Stimulated activated naive B cell treated with anti-CD40 and anti-IgM and Interleukin-4, amounts not matched to agents 10 μg/mL and 1 μg/mL and 100 μg/mL, for 72 hours (primary cell): Measurements from ENCODE around the gene AP2B1.
"Not testable (repeated sequence)": the region's sequence is repeated elsewhere in the genome, so short reads cannot be mapped to it uniquely, and the experiment has no call there.

Experiments
- ATAC-seq, 2 donors: fragments of 150-1000 bp; cut with Tn5 transposase; replicated peaks; 2 replicates each; pipeline ENCODE4 v1.10.0; 2021; ENCODE audit warnings: moderate library complexity in 1 of 2
- DNase-seq: peaks from one replicate; pipeline ENCODE4 v3.0.0; 2021
- H3K27ac Mint-ChIP-seq: one replicate; pipeline ENCODE4 v1.8.0; 2022; ENCODE audit warnings: mild to moderate bottlenecking, mixed read lengths
- H3K27me3 Mint-ChIP-seq, 2 donors: one replicate each; pipeline ENCODE4 v1.8.0; 2022; ENCODE audit warnings: mixed read lengths in 2 of 2
- H3K36me3 Mint-ChIP-seq, 2 donors: one replicate each; pipeline ENCODE4 v1.8.0; 2022; ENCODE audit warnings: mixed read lengths in 2 of 2, mild to moderate bottlenecking in 1 of 2
- H3K4me1 Mint-ChIP-seq, 2 donors: one replicate each; pipeline ENCODE4 v1.8.0; 2022; ENCODE audit warnings: mixed read lengths in 2 of 2, mild to moderate bottlenecking in 1 of 2
- H3K4me3 Mint-ChIP-seq, 2 donors: one replicate each; pipeline ENCODE4 v1.8.0; 2022; ENCODE audit warnings: mild to moderate bottlenecking in 2 of 2, mixed read lengths in 2 of 2, moderate library complexity in 1 of 2
- H3K9me3 Mint-ChIP-seq, 2 donors: one replicate each; pipeline ENCODE4 v1.8.0; 2022; ENCODE audit warnings: mixed read lengths in 2 of 2, mild to moderate bottlenecking in 1 of 2

AP2B1 gene

DNA sequence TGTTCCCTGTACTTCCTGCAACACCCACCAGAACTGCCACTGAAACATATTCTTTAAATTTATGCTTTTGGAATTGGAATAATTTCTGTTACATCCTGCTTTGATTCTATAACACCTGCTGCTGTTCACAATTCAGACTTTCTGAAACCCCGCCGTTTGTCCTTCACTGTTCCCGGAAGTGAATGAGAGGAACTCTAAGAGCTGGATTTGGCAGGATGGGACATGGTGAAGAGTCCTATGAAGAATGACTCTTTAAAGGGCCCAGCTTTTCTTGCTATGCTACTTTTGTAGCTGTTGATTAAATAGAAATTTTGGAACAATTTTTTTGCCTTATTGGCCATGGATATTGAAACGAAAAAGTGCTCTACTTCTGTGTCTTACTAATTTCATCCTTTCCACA is 8.9 kb downstream of the AP2B1 start:
- no peaks in the 10 kb centered on the region for H3K27me3 Mint-ChIP-seq
- H3K9me3 Mint-ChIP-seq = no peaks in the 10 kb centered on the region
- H3K4me1 Mint-ChIP-seq = no peaks in the 10 kb centered on the region
- ATAC-seq (no peak), DNase-seq (no peak)
- H3K27ac Mint-ChIP-seq = no peak overlapping the region
- peaks cover 28 to 48% of the 10 kb centered on the region in 2 donors for H3K36me3 Mint-ChIP-seq
- no peak overlapping the region for H3K4me3 Mint-ChIP-seq

DNA sequence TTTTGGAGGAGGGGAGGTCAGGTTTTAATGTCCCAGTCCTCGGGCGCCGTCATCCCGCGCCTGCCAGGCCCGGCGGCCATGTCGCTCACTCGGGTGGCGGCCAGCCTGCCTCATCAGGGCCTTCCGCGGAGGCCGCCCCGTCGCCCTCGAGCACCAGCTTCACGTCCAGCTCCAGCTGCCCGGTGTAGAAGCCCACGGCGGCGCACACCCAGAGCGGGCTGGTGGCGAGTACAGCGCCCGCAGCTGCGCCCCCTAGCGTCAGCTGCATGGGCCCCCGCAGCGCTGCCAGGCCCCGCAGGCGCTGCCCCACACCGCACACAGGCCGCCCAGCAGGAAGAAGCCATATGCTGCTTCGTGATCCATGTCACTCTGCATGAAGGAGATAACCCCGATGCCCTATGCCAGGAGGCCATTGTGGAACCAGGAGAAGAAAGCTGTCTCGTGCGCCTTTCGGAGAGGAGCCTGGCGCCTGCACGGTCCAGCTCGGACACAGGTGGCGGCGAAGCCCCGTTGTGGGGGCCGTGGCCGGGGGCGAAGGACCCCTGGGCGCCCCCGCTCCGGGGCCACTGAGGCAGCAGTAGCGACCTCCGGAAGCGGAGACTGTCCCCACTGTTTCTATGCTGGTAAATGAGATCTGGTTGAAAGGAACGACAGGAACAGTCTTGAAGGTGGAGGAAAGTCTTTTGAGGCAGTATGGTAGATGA is 9.6 kb downstream of the AP2B1 start:
- DNase-seq (no peak), ATAC-seq (no peak)
- H3K27me3 Mint-ChIP-seq = no peaks in the 10 kb centered on the region
- H3K27ac Mint-ChIP-seq = no peak overlapping the region
- H3K4me3 Mint-ChIP-seq = no peak overlapping the region
- H3K9me3 Mint-ChIP-seq = no peaks in the 10 kb centered on the region
- no peaks in the 10 kb centered on the region for H3K4me1 Mint-ChIP-seq
- H3K36me3 Mint-ChIP-seq = peaks cover 28 to 48% of the 10 kb centered on the region in 2 donors

DNA sequence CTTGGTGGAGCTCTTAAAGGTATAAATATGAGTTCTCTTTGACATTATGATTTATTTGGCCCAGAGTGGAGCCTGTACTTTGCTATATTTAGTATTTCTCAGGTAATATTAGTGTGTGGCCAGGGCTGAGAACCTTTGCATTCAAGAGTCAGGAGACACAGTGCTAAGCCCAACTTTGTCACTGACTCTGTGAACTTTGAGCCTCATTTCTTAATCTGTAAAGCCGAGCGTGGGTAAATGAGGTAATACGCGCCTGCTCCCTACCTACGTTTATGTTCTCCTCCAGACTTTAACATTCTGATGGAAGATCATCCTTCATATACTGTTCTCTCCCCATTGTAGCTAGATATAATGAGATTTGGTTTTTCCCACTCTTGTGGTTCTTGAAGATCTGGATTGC is 10.5 kb downstream of the AP2B1 start:
- Mint-ChIP-seq H3K27ac (no peak overlapping the region), H3K4me3 (no peak overlapping the region), H3K36me3 (peaks cover 28 to 48% of the 10 kb centered on the region in 2 donors), H3K4me1 (no peaks in the 10 kb centered on the region), H3K9me3 (no peaks in the 10 kb centered on the region), H3K27me3 (no peaks in the 10 kb centered on the region)
- ATAC-seq (no peak), DNase-seq (no peak)

DNA sequence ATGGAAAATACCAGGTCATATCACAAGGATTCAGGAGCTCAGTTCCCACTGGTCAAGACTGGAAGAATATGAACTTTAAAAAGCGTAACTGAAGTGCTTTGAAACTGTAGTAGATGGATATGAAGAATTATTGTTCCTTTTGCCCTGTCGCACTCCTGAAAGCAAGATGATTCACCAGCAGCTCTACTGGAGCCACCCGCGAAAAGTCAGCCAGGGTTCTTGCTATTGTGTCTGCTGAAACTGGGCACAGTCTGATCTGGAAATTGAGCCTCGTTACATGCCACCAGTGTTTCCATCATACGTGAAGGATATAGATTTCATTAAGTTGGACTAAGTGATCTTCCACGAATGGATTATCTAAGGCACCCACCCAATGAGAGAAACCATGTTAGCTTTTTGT is 16.6 kb downstream of the AP2B1 start:
- Mint-ChIP-seq H3K9me3 (no peaks in the 10 kb centered on the region), H3K27me3 (no peaks in the 10 kb centered on the region), H3K4me3 (no peak overlapping the region), H3K27ac (no peak overlapping the region), H3K36me3 (peaks cover 13 to 46% of the 10 kb centered on the region in 2 donors), H3K4me1 (no peaks in the 10 kb centered on the region)
- DNase-seq = no peak
- no peak for ATAC-seq

DNA sequence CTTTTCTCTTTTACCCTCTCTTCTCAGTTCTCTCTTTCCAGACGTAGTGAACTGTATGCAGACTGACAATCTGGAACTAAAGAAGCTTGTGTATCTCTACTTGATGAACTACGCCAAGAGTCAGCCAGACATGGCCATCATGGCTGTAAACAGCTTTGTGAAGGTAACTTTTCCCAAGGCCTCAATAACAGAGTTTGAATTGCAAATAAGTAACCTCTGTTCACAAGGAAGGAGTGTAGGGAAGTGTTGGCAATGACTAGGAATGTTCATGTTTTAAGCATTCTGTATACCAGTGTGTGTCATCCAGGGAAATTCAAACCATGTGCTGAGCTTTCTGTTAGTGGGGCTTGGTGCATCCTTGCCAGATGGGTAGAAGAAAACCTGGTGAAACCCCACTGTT is 18.6 kb downstream of the AP2B1 start:
- H3K4me3 Mint-ChIP-seq = no peak overlapping the region
- H3K27ac Mint-ChIP-seq = no peak overlapping the region
- peaks cover 10 to 44% of the 10 kb centered on the region in 2 donors for H3K36me3 Mint-ChIP-seq
- no peaks in the 10 kb centered on the region for H3K4me1 Mint-ChIP-seq
- no peak for ATAC-seq
- no peak for DNase-seq
- H3K27me3 Mint-ChIP-seq = no peaks in the 10 kb centered on the region
- no peaks in the 10 kb centered on the region for H3K9me3 Mint-ChIP-seq

DNA sequence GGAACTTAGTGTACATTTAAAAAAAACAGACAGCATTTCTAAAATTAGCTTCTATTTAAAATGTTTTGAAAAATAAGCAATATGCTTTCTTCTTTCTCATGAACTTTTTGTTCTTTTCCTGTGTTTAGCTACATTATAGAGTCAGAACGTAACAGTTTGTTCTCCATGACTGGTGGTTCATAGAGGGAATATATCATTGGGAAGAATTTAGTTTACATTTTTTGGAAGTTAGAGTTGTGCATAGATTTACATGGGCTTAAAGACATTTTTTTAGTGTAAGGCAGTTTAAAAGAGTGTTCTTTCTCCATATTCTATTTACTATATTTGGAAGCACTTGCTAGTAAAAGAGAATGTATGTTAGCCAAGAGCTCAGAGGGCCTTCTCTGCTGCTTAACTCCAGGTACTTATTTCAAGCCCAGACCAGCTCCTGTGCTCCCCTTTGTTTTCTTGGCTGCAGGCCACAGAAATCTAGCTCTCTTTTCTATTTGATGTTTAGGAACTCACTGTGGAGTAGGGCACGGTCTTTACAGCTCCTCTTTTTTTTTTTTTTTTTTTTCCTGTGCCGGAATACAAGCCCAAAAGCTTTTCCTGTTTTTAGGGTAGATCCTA is 20.2 kb downstream of the AP2B1 start:
- no peaks in the 10 kb centered on the region for H3K4me1 Mint-ChIP-seq
- ATAC-seq (no peak), DNase-seq (no peak)
- no peak overlapping the region for H3K27ac Mint-ChIP-seq
- H3K9me3 Mint-ChIP-seq = no peaks in the 10 kb centered on the region
- peaks cover 7 to 45% of the 10 kb centered on the region in 2 donors for H3K36me3 Mint-ChIP-seq
- H3K4me3 Mint-ChIP-seq = no peak overlapping the region
- no peaks in the 10 kb centered on the region for H3K27me3 Mint-ChIP-seq

GRCh38 chr17:35609831-35610230 is 22.7 kb downstream of the AP2B1 start:
- Mint-ChIP-seq H3K27ac (no peak overlapping the region), H3K9me3 (no peaks in the 10 kb centered on the region), H3K4me3 (no peak overlapping the region), H3K36me3 (peaks cover 0 to 42% of the 10 kb centered on the region in 2 donors), H3K4me1 (no peaks in the 10 kb centered on the region), H3K27me3 (no peaks in the 10 kb centered on the region)
- ATAC-seq = no peak
- no peak for DNase-seq

GRCh38 chr17:35610746-35611145 is 23.6 kb downstream of the AP2B1 start:
- not testable (repeated sequence) for H3K27ac Mint-ChIP-seq, ATAC-seq, H3K4me1 Mint-ChIP-seq, H3K9me3 Mint-ChIP-seq, DNase-seq, H3K27me3 Mint-ChIP-seq, H3K4me3 Mint-ChIP-seq
- H3K36me3 Mint-ChIP-seq = peaks cover 2 to 36% of the 10 kb centered on the region in 2 donors

DNA sequence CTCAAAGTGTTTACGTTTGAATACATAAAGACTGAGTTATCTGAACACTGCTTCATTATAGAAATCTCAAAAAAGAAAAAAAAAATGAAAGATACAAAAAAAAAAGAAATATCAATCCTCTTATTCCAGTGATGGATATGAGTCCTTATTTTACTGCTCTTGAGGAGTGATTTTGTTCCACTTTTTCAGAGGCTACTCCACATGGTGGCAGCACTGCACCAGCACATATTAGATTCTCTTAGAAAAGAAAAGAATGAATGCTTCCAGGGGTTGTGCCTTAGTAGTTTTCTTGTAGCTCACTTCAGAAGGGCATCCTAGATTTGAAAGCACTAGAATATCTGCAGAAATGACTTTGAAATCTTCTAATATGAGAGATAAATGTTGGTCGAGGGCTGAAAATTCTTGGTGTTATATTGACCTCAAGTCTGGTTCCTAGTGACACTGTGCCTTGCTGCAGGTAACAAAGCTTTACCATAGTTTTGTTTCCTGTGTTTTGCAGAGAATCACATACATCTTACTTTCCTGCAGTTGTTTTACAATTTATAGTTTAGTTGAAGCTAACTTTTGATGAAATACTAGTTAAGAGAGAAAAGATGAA is 25.9 kb downstream of the AP2B1 start:
- no peaks in the 10 kb centered on the region for H3K27me3 Mint-ChIP-seq
- DNase-seq (no peak), ATAC-seq (no peak)
- no peaks in the 10 kb centered on the region for H3K9me3 Mint-ChIP-seq
- H3K4me3 Mint-ChIP-seq = no peak overlapping the region
- H3K36me3 Mint-ChIP-seq = peaks cover 5 to 23% of the 10 kb centered on the region in 2 donors
- no peak overlapping the region for H3K27ac Mint-ChIP-seq
- H3K4me1 Mint-ChIP-seq = peaks cover 4 to 7% of the 10 kb centered on the region in 2 donors

DNA sequence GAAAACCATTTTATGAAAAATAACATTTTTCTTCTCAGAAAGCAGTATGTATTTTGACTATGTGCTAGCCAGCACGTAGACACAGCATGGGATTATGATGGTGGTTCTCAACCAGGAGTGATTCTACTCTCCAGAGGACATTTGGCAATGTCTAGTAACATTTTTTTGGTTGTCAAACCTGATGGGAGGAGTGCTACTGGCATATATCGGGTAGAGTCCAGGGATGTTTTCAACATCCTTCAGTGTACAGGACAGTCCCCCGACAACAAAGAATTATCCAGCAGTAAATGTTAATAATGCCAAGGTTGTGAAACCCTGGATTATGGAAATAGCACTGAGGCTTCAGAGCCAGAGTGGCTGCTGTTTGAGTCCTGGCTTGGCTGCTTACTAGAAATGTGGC is 27.7 kb downstream of the AP2B1 start:
- Mint-ChIP-seq H3K9me3 (no peaks in the 10 kb centered on the region), H3K27ac (no peak overlapping the region), H3K27me3 (no peaks in the 10 kb centered on the region), H3K4me1 (peaks cover 9 to 17% of the 10 kb centered on the region in 2 donors), H3K36me3 (peaks cover 7 to 18% of the 10 kb centered on the region in 2 donors), H3K4me3 (no peak overlapping the region)
- no peak for DNase-seq
- ATAC-seq = no peak

GRCh38 chr17:35616536-35616935 is 29.4 kb downstream of the AP2B1 start:
- Mint-ChIP-seq H3K9me3 (no peaks in the 10 kb centered on the region), H3K4me1 (peaks cover 9 to 24% of the 10 kb centered on the region in 2 donors), H3K4me3 (no peak overlapping the region), H3K27ac (no peak overlapping the region), H3K27me3 (no peaks in the 10 kb centered on the region), H3K36me3 (peaks cover 7 to 14% of the 10 kb centered on the region in 2 donors)
- ATAC-seq (no peak), DNase-seq (no peak)

- H3K27ac Mint-ChIP-seq = no peak overlapping the region
- no peak for ATAC-seq
- no peaks in the 10 kb centered on the region for H3K27me3 Mint-ChIP-seq
- peaks cover 7 to 14% of the 10 kb centered on the region in 2 donors for H3K36me3 Mint-ChIP-seq
- peaks cover 9 to 24% of the 10 kb centered on the region in 2 donors for H3K4me1 Mint-ChIP-seq
- DNase-seq = no peak
- no peaks in the 10 kb centered on the region for H3K9me3 Mint-ChIP-seq
- H3K4me3 Mint-ChIP-seq = no peak overlapping the region
These were observed 30.4 kb downstream of the AP2B1 start for GRCh38 chr17:35617505-35617904.

DNA sequence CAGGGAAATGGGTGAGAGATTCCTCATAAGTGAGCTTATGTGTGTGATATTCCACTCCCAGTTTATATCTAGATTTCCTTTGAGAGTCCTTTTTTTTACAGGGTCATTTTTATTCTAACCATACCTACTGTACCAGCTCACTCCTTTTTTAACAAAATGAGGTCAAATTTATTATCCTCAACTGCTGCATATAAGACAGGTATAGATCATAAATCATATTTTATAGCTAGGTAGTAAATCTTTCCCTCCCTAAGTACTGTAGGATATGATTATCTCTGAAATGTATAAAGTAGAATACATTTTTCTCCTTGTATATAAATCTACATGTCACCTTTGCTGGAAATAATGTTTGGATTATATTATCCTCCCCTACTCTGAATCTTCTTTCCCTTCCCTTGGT is 31.5 kb downstream of the AP2B1 start:
- no peak overlapping the region for H3K27ac Mint-ChIP-seq
- no peak for DNase-seq
- H3K27me3 Mint-ChIP-seq = no peaks in the 10 kb centered on the region
- peaks cover 7 to 17% of the 10 kb centered on the region in 2 donors for H3K36me3 Mint-ChIP-seq
- no peaks in the 10 kb centered on the region for H3K9me3 Mint-ChIP-seq
- H3K4me3 Mint-ChIP-seq = no peak overlapping the region
- peaks cover 9 to 24% of the 10 kb centered on the region in 2 donors for H3K4me1 Mint-ChIP-seq
- ATAC-seq = no peak

DNA sequence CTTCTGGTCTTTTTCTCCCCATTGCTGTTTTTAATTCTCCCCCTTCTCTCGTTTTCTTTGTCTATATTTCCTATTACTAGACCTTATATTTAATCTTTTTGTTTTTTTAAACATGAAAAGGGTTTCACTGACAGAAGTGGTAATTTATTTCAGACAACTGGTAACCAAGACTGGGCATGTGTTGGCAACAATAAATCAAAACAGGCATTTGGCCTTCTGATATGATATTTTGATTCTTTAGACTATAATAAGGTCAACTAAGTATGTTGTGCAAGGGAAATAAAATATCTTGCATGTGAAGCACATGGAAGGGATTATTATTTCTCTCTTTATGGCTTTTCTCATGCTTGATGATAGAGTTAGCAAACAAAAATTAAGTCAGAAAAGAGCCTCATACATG is 34.6 kb downstream of the AP2B1 start:
- Mint-ChIP-seq H3K27me3 (no peaks in the 10 kb centered on the region), H3K27ac (no peak overlapping the region), H3K36me3 (peaks cover 4 to 26% of the 10 kb centered on the region in 2 donors), H3K4me3 (no peak overlapping the region), H3K9me3 (no peaks in the 10 kb centered on the region), H3K4me1 (peaks cover 10 to 32% of the 10 kb centered on the region in 2 donors)
- no peak for ATAC-seq
- no peak for DNase-seq

DNA sequence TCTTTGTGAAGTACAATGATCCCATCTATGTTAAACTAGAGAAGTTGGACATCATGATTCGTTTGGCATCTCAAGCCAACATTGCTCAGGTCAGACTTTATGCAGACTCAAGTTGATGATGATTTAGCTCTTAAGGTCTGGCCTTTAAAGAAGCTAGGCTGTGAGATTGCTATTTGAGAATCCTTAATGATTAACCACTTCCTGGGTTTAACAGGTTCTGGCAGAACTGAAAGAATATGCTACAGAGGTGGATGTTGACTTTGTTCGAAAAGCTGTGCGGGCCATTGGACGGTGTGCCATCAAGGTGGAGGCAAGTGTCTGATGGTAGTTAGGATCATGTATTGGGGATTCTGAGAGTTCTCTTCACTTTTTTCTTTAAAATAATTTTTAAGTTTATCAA is 40.3 kb downstream of the AP2B1 start:
- Mint-ChIP-seq H3K36me3 (peaks cover 16 to 56% of the 10 kb centered on the region in 2 donors), H3K4me3 (no peak overlapping the region), H3K9me3 (no peaks in the 10 kb centered on the region), H3K27ac (no peak overlapping the region), H3K4me1 (peaks cover 7 to 15% of the 10 kb centered on the region in 2 donors), H3K27me3 (no peaks in the 10 kb centered on the region)
- DNase-seq (no peak), ATAC-seq (no peak)
